HG03439 (cell line): ENCODE measurements around the gene RIPK3.

Source experiments
- ATAC-seq: cut with Tn5 transposase; IDR thresholded peaks from one replicate; pipeline ENCODE4 v1.9.1; 2021; ENCODE audit warnings: mild to moderate bottlenecking, moderate library complexity; ENCODE audit not compliant: unreplicated experiment

RIPK3 gene

GRCh38 chr14:24325041-24325530 is 14.7 kb downstream of the RIPK3 start:
- ATAC-seq, result no peak

GRCh38 chr14:24324024-24324423 is 15.8 kb downstream of the RIPK3 start:
- ATAC-seq, result no peak

- ATAC-seq, result no peak
These were observed 16.4 kb downstream of the RIPK3 start for GRCh38 chr14:24323341-24323740.

GRCh38 chr14:24322672-24323071 is 17.1 kb downstream of the RIPK3 start:
- ATAC-seq, result no peak

GRCh38 chr14:24321212-24321975 is 18.4 kb downstream of the RIPK3 start:
- no peak for ATAC-seq

- ATAC-seq, result no peak
These were observed 22.5 kb downstream of the RIPK3 start for GRCh38 chr14:24317141-24317928.

GRCh38 chr14:24316597-24316950 is 23.2 kb downstream of the RIPK3 start:
- no peak for ATAC-seq

GRCh38 chr14:24315807-24316596 is 23.8 kb downstream of the RIPK3 start:
- ATAC-seq, result no peak

- no peak for ATAC-seq
These were observed 24.5 kb downstream of the RIPK3 start for GRCh38 chr14:24315243-24315806.

- ATAC-seq, result no peak
These were observed 25.2 kb downstream of the RIPK3 start for GRCh38 chr14:24314377-24315193.

GRCh38 chr14:24313913-24314312 is 25.9 kb downstream of the RIPK3 start:
- ATAC-seq, result no peak

GRCh38 chr14:24312736-24313507 is 26.9 kb downstream of the RIPK3 start:
- no peak for ATAC-seq

- no peak for ATAC-seq
These were observed 27.8 kb downstream of the RIPK3 start for GRCh38 chr14:24311837-24312615.

- peak; percentile 69 for ATAC-seq
These were observed 28.9 kb downstream of the RIPK3 start, which contains the start of gene LTB4R for GRCh38 chr14:24310646-24311604. Gene LTB4R, plus strand, starts transcription at chr14:24311502. Its CDS starts 4,150 bp downstream, at chr14:24315652.

GRCh38 chr14:24310265-24310645 is 29.5 kb downstream of the RIPK3 start:
- no peak for ATAC-seq

- no peak for ATAC-seq
These were observed 30.1 kb downstream of the RIPK3 start, which contains the start of gene LTB4R2 for GRCh38 chr14:24309538-24310264. Gene LTB4R2, plus strand, starts transcription at chr14:24310140. Its CDS starts 525 bp downstream, at chr14:24310665.
